Duodenal mucosa (tissue), 2 donors: ENCODE measurements around the gene SYT1.
"Not testable (repeated sequence)": the region's sequence is repeated elsewhere in the genome, so short reads cannot be mapped to it uniquely, and the experiment has no call there.

Source experiments
- H3K27ac ChIP-seq: one replicate; pipeline ENCODE4 v1.7.0; 2013; ENCODE audit warnings: low read depth, low read length
- H3K27me3 ChIP-seq, 2 donors: one replicate each; pipeline ENCODE4 v1.7.0; 2013; ENCODE audit warnings: low read length in 2 of 2, control low read depth in 1 of 2; ENCODE audit not compliant: insufficient read depth in 2 of 2, control insufficient read depth in 1 of 2
- H3K36me3 ChIP-seq, 2 donors: one replicate each; pipeline ENCODE4 v1.7.0; 2013; ENCODE audit warnings: low read length in 2 of 2, control low read depth in 1 of 2; ENCODE audit not compliant: insufficient read depth in 2 of 2, control insufficient read depth in 1 of 2
- H3K4me1 ChIP-seq, 2 donors: one replicate each; pipeline ENCODE4 v1.7.0; 2013; ENCODE audit warnings: low read length in 2 of 2, control low read depth in 1 of 2; ENCODE audit not compliant: insufficient read depth in 2 of 2, control insufficient read depth in 1 of 2
- H3K4me3 ChIP-seq, 2 donors: one replicate each; pipeline ENCODE4 v1.7.0; 2013; ENCODE audit warnings: low read length in 2 of 2, low read depth in 1 of 2
- H3K9ac ChIP-seq, 2 donors: one replicate each; pipeline ENCODE4 v1.7.0; 2013; ENCODE audit warnings: low read length in 2 of 2, low read depth in 1 of 2
- H3K9me3 ChIP-seq, 2 donors: one replicate each; pipeline ENCODE4 v1.7.0; 2013; ENCODE audit warnings: low read length in 2 of 2, control low read depth in 1 of 2; ENCODE audit not compliant: control insufficient read depth in 1 of 2

SYT1 gene

DNA sequence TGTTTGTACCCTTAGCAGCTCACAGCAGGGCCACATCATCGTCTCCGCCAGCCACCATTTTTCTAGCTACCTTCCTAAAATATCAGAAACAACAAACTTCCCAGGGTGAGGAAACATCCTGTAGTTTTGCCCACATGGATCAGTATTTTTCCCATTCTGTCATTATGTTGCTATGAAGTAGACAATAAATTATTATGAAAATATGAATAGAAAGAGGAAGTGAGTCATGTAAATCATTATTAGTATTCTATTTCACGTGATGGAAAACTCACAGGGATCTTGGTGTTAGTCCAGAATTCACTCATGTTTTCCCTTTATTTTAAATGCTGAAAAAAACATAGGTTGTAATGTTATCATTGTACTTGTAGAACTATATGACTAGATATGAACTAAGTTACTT, 319.4 kb downstream of the SYT1 start:
- no peaks in the 10 kb centered on the region for H3K27me3 ChIP-seq
- no peak overlapping the region for H3K9ac ChIP-seq
- no peak overlapping the region for H3K27ac ChIP-seq
- H3K4me1 ChIP-seq = no peaks in the 10 kb centered on the region
- no peaks in the 10 kb centered on the region for H3K9me3 ChIP-seq
- H3K36me3 ChIP-seq = no peaks in the 10 kb centered on the region
- no peak overlapping the region for H3K4me3 ChIP-seq

DNA sequence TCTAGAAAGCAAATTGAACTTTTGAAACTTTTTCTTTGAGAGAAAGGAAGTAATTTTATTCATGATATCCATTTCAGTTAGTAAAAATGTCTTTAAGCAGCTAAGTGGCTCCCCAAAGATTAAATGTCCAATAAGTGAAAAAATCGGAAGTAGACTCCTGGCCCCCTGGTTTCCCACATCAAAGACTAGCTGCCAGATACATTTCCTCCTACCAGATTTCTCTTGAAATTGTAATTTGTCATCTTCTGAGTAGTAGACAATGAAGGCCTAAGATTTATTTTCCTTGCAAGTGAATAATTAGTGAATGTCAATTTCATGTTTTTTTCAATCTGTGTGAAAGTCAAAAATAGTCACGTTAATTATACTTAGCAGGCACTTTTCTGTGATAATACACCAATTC, 321.9 kb downstream of the SYT1 start:
- Histone ChIP-seq H3K9me3 (no peaks in the 10 kb centered on the region), H3K9ac (no peak overlapping the region), H3K36me3 (no peaks in the 10 kb centered on the region), H3K4me3 (no peak overlapping the region), H3K27ac (no peak overlapping the region), H3K4me1 (no peaks in the 10 kb centered on the region), H3K27me3 (no peaks in the 10 kb centered on the region)

DNA sequence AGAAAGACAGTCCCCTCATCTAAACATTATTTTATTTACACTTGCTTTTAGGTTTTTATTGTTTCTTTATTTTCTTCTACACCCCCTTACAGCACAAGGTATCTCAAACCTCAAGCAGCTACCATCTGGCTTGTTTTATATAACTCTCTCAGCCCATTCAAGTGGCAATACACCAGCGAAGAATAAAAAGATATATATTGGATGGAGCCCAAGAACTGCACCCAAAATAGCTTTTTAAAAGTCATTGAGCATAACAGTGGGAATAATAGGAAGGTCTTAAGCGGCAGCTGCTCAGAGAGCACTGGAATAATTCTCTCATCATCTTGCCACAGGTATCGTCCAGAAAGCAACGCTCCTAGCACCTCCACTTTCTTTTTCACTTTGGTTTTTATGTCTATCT, 322.5 kb downstream of the SYT1 start:
- H3K4me1 ChIP-seq = no peaks in the 10 kb centered on the region
- no peak overlapping the region for H3K9ac ChIP-seq
- no peaks in the 10 kb centered on the region for H3K36me3 ChIP-seq
- no peaks in the 10 kb centered on the region for H3K27me3 ChIP-seq
- H3K9me3 ChIP-seq = no peaks in the 10 kb centered on the region
- peak overlapping the region in 1 of 2 donors; percentile 29 for H3K4me3 ChIP-seq
- H3K27ac ChIP-seq = no peak overlapping the region

- Histone ChIP-seq H3K9me3 (no peaks in the 10 kb centered on the region), H3K9ac (no peak overlapping the region), H3K27ac (no peak overlapping the region), H3K4me3 (no peak overlapping the region), H3K27me3 (no peaks in the 10 kb centered on the region), H3K4me1 (no peaks in the 10 kb centered on the region), H3K36me3 (no peaks in the 10 kb centered on the region)
Measured at GRCh38 chr12:79191391-79191790, 326.8 kb downstream of the SYT1 start.

DNA sequence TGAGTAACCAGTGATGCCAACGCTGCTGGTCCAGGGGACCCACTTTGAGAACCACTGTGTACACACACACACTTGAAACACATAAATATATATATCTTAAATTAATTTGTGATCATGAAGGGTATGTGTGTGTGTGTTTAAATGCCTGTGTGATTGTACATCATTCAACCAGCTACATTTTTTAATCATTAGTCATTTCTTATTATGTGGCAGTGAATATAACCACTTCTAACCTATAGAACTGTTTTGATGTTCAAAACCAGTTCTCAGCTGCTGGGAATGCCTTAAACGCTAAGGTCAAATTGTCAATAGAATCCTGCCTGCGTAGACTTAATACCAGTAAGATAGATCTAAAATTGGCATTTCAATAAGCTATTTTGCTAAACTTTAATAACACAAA, 330.0 kb downstream of the SYT1 start:
- H3K27ac ChIP-seq = no peak overlapping the region
- no peaks in the 10 kb centered on the region for H3K4me1 ChIP-seq
- H3K27me3 ChIP-seq = no peaks in the 10 kb centered on the region
- H3K9me3 ChIP-seq = no peaks in the 10 kb centered on the region
- H3K9ac ChIP-seq = no peak overlapping the region
- H3K36me3 ChIP-seq = no peaks in the 10 kb centered on the region
- no peak overlapping the region for H3K4me3 ChIP-seq

- no peak overlapping the region for H3K9ac ChIP-seq
- H3K9me3 ChIP-seq = no peaks in the 10 kb centered on the region
- H3K4me3 ChIP-seq = no peak overlapping the region
- no peaks in the 10 kb centered on the region for H3K27me3 ChIP-seq
- no peak overlapping the region for H3K27ac ChIP-seq
- H3K36me3 ChIP-seq = no peaks in the 10 kb centered on the region
- no peaks in the 10 kb centered on the region for H3K4me1 ChIP-seq
Measured at GRCh38 chr12:79199166-79199565, 334.6 kb downstream of the SYT1 start.

DNA sequence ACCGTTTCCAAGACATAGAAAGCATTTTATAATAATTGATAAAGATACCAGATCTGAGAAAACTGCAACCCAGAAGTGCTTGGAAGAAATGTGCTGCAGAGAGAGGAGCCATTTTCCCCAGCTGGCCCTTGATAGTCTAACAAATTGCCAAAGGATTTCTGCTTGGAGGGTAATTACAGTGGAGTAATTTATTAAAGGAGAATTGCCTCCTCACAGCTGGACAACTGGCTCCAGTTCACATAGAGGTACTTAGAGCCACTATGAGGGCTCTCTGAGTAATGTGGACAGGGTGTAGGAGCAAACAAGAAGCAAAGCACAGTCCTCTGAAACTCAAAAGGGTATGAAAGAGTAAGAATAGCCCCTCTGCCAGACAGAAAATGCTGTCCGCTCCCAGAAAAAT, 335.6 kb downstream of the SYT1 start:
- Histone ChIP-seq H3K9me3 (no peaks in the 10 kb centered on the region), H3K9ac (no peak overlapping the region), H3K4me1 (no peaks in the 10 kb centered on the region), H3K27ac (no peak overlapping the region), H3K27me3 (no peaks in the 10 kb centered on the region), H3K36me3 (no peaks in the 10 kb centered on the region), H3K4me3 (no peak overlapping the region)

DNA sequence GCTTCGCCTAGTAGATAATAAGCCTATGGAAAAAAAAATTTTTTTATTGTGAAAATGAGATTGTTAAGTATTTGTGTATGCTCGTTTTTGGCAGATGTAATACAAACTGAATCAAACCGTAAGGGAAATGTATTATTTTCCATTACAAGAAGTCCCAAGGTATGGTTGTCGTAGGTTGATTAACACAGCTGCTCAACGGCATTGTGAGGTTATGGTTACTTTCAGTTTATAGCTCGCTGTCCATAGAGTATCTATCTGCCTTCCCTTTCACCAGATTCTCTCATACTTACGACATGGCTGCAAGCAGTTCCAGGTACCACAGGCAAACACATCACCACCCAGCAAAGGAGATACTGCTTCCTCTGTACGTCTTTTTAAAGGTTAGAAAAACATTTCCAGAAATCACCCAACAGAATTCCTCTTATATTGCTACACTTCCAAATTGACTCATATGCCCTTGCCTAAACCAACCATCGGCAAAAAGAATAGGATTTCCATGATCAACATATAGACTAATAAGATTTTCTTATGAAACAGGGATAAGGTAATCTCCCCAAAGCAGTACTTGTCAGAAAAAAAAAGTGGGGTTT, 338.6 kb downstream of the SYT1 start:
- Histone ChIP-seq H3K36me3 (no peaks in the 10 kb centered on the region), H3K4me3 (no peak overlapping the region), H3K9me3 (no peaks in the 10 kb centered on the region), H3K27ac (no peak overlapping the region), H3K27me3 (no peaks in the 10 kb centered on the region), H3K9ac (no peak overlapping the region), H3K4me1 (no peaks in the 10 kb centered on the region)

- H3K4me1 ChIP-seq = no peaks in the 10 kb centered on the region
- no peaks in the 10 kb centered on the region for H3K9me3 ChIP-seq
- no peak overlapping the region for H3K4me3 ChIP-seq
- H3K27me3 ChIP-seq = no peaks in the 10 kb centered on the region
- H3K9ac ChIP-seq = no peak overlapping the region
- H3K36me3 ChIP-seq = no peaks in the 10 kb centered on the region
- H3K27ac ChIP-seq = no peak overlapping the region
Measured at GRCh38 chr12:79206871-79207270, 342.3 kb downstream of the SYT1 start.

DNA sequence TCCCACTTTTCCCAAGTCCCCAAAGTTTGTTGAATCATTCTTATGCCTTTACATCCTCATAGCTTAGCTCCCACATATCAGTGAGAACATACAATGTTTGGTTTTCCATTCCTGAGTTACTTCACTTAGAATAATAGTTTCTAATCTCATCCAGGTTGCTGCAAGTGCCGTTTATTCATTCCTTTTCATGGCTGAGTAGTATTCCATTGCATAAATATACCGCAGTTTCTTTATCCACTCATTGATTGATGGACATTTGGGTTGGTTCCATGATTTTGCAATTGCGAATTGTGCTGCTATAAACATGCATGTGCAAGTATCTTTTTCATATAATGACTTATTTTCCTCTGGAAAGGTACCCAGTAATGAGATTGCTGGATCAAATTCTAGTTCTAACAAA, 345.8 kb downstream of the SYT1 start:
- not testable (repeated sequence) for H3K4me3 ChIP-seq, H3K4me1 ChIP-seq, H3K27ac ChIP-seq, H3K9me3 ChIP-seq, H3K9ac ChIP-seq, H3K36me3 ChIP-seq, H3K27me3 ChIP-seq

DNA sequence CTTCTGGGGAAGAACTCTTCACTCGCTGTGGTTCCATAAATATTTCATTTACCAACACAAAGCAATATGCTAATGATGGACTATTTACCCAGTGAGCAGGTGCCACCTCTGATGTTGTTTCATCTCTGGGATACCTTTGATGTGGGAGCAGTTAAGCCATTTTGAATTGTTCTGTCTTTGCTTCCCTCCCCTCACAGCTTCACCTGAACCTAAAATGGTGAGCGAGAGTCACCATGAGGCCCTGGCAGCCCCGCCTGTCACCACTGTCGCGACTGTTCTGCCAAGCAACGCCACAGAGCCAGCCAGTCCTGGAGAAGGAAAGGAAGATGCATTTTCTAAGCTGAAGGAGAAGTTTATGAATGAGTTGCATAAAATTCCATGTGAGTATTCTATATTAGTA, 352.7 kb downstream of the SYT1 start:
- Histone ChIP-seq H3K9ac (no peak overlapping the region), H3K9me3 (peaks cover 0 to 4% of the 10 kb centered on the region in 2 donors), H3K27ac (no peak overlapping the region), H3K36me3 (no peaks in the 10 kb centered on the region), H3K4me3 (no peak overlapping the region), H3K4me1 (no peaks in the 10 kb centered on the region), H3K27me3 (no peaks in the 10 kb centered on the region)
